Left lung (tissue), 10 donors: Measurements from ENCODE around the gene ARSG. TPM values are rescaled to one million over a fixed set of nuclear protein-coding genes. Genes with fewer than 3 reads are reported as not detected.
A peak's percentile ranks its signal among the peaks of the same experiment; 100 is the strongest.
"Not testable (repeated sequence)": the region's sequence is repeated elsewhere in the genome, so short reads cannot be mapped to it uniquely, and the experiment has no call there.

ENCODE experiments used
- ATAC-seq: fragments of 200-7000 bp; cut with Tn5 transposase; one replicate; pipeline ENCODE4 v1.9.1; 2020; ENCODE audit warnings: moderate library complexity
- DNase-seq, 4 donors: peaks; one replicate each; pipeline ENCODE4 v3.0.0-alpha.2; 2013 to 2020
- H3K27ac ChIP-seq, 2 donors: fragments of 200-600 bp; sonication (generic) in 1 of 2; one replicate each; pipeline versions ENCODE4 v1.5.0 to v1.8.0; 2020 to 2021
- H3K27me3 ChIP-seq, 2 donors: fragments of 200-600 bp; sonication (generic) in 1 of 2; one replicate each; pipeline versions ENCODE4 v1.5.0 to v1.8.0; 2020 to 2021
- H3K36me3 ChIP-seq, 2 donors: fragments of 200-600 bp; sonication (generic) in 1 of 2; one replicate each; pipeline versions ENCODE4 v1.5.0 to v1.8.0; 2020 to 2021
- H3K4me1 ChIP-seq, 2 donors: fragments of 200-600 bp; one replicate each; pipeline ENCODE4 v1.8.0; 2021
- H3K4me3 ChIP-seq, 2 donors: fragments of 200-600 bp; sonication (generic) in 1 of 2; one replicate each; pipeline versions ENCODE4 v1.5.0 to v1.8.0; 2020 to 2021; ENCODE audit warnings: mild to moderate bottlenecking in 1 of 2
- H3K9me3 ChIP-seq, 2 donors: fragments of 200-600 bp; sonication (generic) in 1 of 2; one replicate each; pipeline versions ENCODE4 v1.5.0 to v1.8.0; 2020 to 2021
- intact Hi-C, 2 donors: fragments of 100-400 bp; cut with DNase I; formaldehyde crosslinking; loops; one replicate each; pipeline versions ENCODE4 v1.11.2 to v1.14.2; 2022
- polyA plus RNA-seq, 6 donors: library from polyadenylated mRNA; unstranded; fragments of 120-200 nt; gene quantifications; one replicate each; pipeline ENCODE4 v1.2.1, GENCODE V29; 2013; ENCODE audit not compliant: insufficient read length in 6 of 6
- total RNA-seq, 2 donors: library from RNA; stranded (reverse); fragmentation: NEBNext Ultra II Directional; extraction: Animal tissue kit (Norgen Biotek cat#: 25700); gene quantifications; one replicate each; pipeline ENCODE4 v1.2.1, GENCODE V29; 2021
- TF ChIP-seq, protein P1 (sequence below), 2 donors: fragments of 200-600 bp; sonication (generic) in 1 of 2; IDR thresholded peaks; one replicate each; pipeline versions ENCODE4 v1.5.0 to v1.8.0; 2021; ENCODE audit warnings: antibody characterized with exemption in 2 of 2
- donor health status: DM: no; HTN: yes; CAD: no.
- donor health status: DM: no; HTN: no; CAD: no.

The ARSG gene
- total and polyA plus RNA-seq, 8 donors, result 3.4 to 10.0 (median 4.5) TPM

DNA sequence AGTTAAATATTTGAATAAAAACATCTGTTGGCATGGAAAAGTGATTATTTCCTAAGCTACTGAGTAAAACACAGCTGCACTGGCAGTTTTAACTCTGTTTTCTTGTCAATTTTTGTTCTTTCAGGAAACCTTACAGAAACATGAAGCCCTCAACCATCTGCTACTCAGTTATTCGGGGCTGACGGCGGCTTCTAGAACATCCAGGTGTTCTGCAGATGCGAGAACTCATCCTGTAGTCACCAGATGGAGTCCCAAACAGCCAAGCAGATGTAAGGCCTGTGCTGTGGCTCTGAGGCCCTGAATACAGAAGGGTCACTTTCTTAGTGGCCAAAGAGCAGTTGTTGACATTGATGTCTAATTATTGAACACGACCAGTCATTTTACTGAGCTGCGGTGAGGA lies 15.5 kb downstream of the ARSG start:
- Histone ChIP-seq H3K27me3 (no peaks in the 10 kb centered on the region), H3K27ac (no peak overlapping the region), H3K36me3 (no peaks in the 10 kb centered on the region), H3K4me1 (peaks cover 0 to 13% of the 10 kb centered on the region in 2 donors), H3K4me3 (no peak overlapping the region), H3K9me3 (no peaks in the 10 kb centered on the region)
- intact Hi-C loops, result no loop called here
- ATAC-seq, result no peak
- TF ChIP-seq, protein P1, sequence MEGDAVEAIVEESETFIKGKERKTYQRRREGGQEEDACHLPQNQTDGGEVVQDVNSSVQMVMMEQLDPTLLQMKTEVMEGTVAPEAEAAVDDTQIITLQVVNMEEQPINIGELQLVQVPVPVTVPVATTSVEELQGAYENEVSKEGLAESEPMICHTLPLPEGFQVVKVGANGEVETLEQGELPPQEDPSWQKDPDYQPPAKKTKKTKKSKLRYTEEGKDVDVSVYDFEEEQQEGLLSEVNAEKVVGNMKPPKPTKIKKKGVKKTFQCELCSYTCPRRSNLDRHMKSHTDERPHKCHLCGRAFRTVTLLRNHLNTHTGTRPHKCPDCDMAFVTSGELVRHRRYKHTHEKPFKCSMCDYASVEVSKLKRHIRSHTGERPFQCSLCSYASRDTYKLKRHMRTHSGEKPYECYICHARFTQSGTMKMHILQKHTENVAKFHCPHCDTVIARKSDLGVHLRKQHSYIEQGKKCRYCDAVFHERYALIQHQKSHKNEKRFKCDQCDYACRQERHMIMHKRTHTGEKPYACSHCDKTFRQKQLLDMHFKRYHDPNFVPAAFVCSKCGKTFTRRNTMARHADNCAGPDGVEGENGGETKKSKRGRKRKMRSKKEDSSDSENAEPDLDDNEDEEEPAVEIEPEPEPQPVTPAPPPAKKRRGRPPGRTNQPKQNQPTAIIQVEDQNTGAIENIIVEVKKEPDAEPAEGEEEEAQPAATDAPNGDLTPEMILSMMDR (IDR thresholded peaks at IDR 0.05), result no peak
- DNase-seq, result no peak

DNA sequence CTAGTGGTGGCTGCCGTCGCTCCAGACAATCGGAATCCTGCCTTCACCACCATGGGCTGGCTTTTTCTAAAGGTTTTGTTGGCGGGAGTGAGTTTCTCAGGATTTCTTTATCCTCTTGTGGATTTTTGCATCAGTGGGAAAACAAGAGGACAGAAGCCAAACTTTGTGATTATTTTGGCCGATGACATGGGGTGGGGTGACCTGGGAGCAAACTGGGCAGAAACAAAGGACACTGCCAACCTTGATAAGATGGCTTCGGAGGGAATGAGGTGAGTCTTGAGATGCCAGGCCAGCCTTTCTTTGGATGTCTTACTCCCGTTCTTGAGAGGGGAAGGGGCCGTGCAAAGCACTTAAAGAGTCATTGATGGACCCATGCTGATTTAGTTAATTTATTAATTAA lies 16.1 kb downstream of the ARSG start:
- no peak overlapping the region for H3K27ac ChIP-seq
- no peaks in the 10 kb centered on the region for H3K36me3 ChIP-seq
- H3K9me3 ChIP-seq, result no peaks in the 10 kb centered on the region
- ATAC-seq, result no peak
- no peaks in the 10 kb centered on the region for H3K27me3 ChIP-seq
- DNase-seq, result no peak
- no peak overlapping the region for H3K4me3 ChIP-seq
- H3K4me1 ChIP-seq, result peaks cover 0 to 20% of the 10 kb centered on the region in 2 donors
- intact Hi-C loops, result no loop called here
- TF ChIP-seq, protein P1 (IDR thresholded peaks at IDR 0.05), result no peak

DNA sequence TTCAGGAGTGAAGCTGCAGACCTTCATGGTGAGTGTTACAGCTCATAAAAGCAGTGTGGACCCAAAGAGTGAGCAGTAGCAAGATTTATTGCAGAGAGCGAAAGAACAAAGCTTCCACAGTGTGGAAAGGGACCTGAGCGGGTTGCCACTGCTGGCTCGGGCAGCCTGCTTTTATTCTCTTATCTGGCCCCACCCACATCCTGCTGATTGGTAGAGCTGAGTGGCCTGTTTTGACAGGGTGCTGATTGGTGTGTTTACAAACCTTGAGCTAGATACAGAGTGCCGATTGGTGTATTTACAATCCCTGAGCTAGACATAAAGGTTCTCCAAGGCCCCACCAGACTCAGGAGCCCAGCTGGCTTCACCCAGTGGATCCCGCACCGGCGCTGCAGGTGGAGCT lies 17.2 kb downstream of the ARSG start:
- DNase-seq, H3K27me3 ChIP-seq, H3K4me3 ChIP-seq, H3K36me3 ChIP-seq, ATAC-seq, H3K27ac ChIP-seq, intact Hi-C loops, H3K9me3 ChIP-seq: not testable (repeated sequence)
- H3K4me1 ChIP-seq, result peaks cover 0 to 30% of the 10 kb centered on the region in 2 donors

DNA sequence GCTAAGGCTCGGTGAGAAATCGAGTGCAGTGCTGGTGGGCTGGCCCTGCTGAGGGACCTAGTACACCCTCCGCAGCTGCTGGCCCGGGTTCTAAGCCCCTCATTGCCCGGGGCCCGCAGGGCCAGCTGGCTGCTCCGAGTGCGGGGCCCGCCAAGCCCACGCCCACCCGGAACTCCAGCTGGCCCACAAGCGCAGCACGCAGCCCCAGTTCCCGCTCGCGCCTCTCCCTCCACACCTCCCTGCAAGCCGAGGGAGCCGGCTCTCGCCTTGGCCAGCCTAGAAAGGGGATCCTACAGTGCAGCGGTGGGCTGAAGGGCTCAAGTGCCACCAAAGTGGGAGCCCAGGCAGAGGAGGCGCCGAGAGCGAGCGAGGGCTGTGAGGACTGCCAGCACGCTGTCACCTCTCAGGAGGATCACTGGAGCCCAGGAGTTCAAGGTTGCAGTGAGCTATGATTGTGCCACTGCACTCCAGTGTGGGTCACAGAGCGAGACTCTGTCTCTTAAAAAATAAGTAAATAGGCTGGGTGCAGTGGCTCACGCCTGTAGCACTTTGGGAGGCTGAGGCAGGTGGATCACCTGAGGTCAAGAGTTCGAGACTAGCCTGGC lies 17.9 kb downstream of the ARSG start:
- H3K27ac ChIP-seq, DNase-seq, intact Hi-C loops, H3K36me3 ChIP-seq, H3K9me3 ChIP-seq, ATAC-seq, H3K27me3 ChIP-seq, H3K4me3 ChIP-seq: not testable (repeated sequence)
- H3K4me1 ChIP-seq, result peaks cover 0 to 37% of the 10 kb centered on the region in 2 donors

DNA sequence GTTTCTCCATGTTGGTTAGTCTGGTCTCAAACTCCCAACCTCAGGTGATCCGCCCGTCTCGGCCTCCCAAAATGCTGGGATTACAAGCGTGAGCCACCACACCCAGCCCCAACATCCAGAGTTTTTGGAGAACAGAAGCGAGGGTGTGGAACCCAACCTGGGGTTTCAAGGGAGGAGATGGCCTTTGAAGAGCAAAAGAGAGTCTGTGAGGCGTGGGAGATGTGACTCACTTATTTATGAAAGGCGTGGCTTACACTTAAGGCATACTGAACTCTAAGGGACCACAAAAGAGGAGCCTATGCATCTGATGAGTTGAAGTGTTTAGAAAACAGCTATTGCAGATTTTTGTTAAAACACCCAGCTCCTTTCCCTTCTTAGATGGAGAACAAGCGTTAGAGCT lies 18.9 kb downstream of the ARSG start:
- Histone ChIP-seq H3K4me1 (peaks cover 0 to 47% of the 10 kb centered on the region in 2 donors), H3K36me3 (no peaks in the 10 kb centered on the region), H3K4me3 (no peak overlapping the region), H3K27ac (no peak overlapping the region), H3K9me3 (no peaks in the 10 kb centered on the region), H3K27me3 (no peaks in the 10 kb centered on the region)
- DNase-seq (no peak), ATAC-seq (no peak)
- intact Hi-C loops, result no loop called here
- TF ChIP-seq, protein P1 (IDR thresholded peaks at IDR 0.05), result no peak

DNA sequence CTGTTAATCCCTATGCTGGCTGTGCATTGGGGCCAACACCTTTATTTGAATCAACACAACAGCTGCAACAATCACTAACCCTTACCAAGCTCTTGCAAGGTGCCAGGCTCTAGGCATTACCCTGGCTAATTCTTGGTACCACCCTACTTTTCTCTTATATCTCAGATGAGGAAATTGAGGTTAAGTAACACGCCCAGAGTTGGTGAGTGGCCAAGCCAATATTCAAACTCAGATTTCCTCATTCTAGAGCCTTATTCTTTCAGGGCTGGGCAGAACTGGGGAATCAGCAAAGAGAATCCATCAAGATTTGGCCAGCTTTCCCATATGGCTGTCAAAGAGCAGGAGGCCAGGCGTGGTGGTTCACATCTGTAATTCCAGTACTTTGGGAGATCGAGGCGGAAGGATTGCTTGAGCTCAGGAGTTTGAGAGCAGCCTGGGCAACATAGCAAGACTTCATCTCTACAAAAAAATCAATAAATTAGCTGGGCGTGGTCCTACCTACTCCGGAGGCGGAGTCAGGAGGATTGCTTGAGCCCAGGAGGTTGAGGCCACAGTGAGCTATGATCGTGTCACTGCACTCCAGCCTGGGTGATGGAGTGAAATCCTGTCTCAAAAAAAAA lies 23.7 kb downstream of the ARSG start:
- H3K9me3 ChIP-seq, result no peaks in the 10 kb centered on the region
- H3K36me3 ChIP-seq, result no peaks in the 10 kb centered on the region
- DNase-seq (peak in 1 of 4 donors; percentile 39), ATAC-seq (peak; percentile 23)
- no peak overlapping the region for H3K4me3 ChIP-seq
- peaks cover 0 to 77% of the 10 kb centered on the region in 2 donors for H3K4me1 ChIP-seq
- H3K27ac ChIP-seq, result peak overlapping the region in 1 of 2 donors; percentile 95
- intact Hi-C loops, result no loop called here
- TF ChIP-seq, protein P1 (IDR thresholded peaks at IDR 0.05), result no peak
- H3K27me3 ChIP-seq, result no peaks in the 10 kb centered on the region
